ENCODE measurements around the gene BPIFB4.

BPIFB4 gene

GRCh38 chr20:33125983-33126382 is 46.5 kb downstream of the BPIFB4 start:
- ChIA-PET CTCF (no interaction called here), POLR2A (no interaction called here)

GRCh38 chr20:33127422-33128097 is 48.1 kb downstream of the BPIFB4 start:
- ChIA-PET POLR2A (no interaction called here), CTCF (no interaction called here)
- TF ChIP-seq CTCF (IDR thresholded peaks at IDR 0.05; ENCODE audit: insufficient read depth, low read length, missing control alignments) = no peak
- DNase-seq (ENCODE audit: low read depth, low spot score) = no peak
- no peak overlapping the region for H3K4me3 ChIP-seq (ENCODE audit: low read depth, low read length)

More at GRCh38 chr20:33125983-33126382, 46.5 kb downstream of the BPIFB4 start:
- H3K4me3 ChIP-seq (ENCODE audit: low read depth, low read length) = no peak overlapping the region
- no peak for DNase-seq (ENCODE audit: low read depth, low spot score)
- TF ChIP-seq CTCF (IDR thresholded peaks at IDR 0.05; ENCODE audit: insufficient read depth, low read length, missing control alignments) = no peak

GRCh38 chr20:33130568-33131061 is 51.2 kb downstream of the BPIFB4 start:
- ChIA-PET POLR2A (no interaction called here), CTCF (no interaction called here)
- no peak overlapping the region for H3K4me3 ChIP-seq (ENCODE audit: low read depth, low read length)
- no peak for TF ChIP-seq CTCF (IDR thresholded peaks at IDR 0.05; ENCODE audit: insufficient read depth, low read length, missing control alignments)
- DNase-seq (ENCODE audit: low read depth, low spot score) = peak; percentile 56

- POLR2A ChIA-PET = no interaction called here
- CTCF ChIA-PET = no interaction called here
- H3K4me3 ChIP-seq (ENCODE audit: low read depth, low read length) = no peak overlapping the region
- no peak for TF ChIP-seq CTCF (IDR thresholded peaks at IDR 0.05; ENCODE audit: insufficient read depth, low read length, missing control alignments)
- no peak for DNase-seq (ENCODE audit: low read depth, low spot score)
Observed at GRCh38 chr20:33131949-33132473, 52.6 kb downstream of the BPIFB4 start.

- no peak overlapping the region for H3K4me3 ChIP-seq (ENCODE audit: low read depth, low read length)
- ChIA-PET CTCF (no interaction called here), POLR2A (no interaction called here)
- DNase-seq (ENCODE audit: low read depth, low spot score) = no peak
- TF ChIP-seq CTCF (IDR thresholded peaks at IDR 0.05; ENCODE audit: insufficient read depth, low read length, missing control alignments) = no peak
Observed at GRCh38 chr20:33132513-33133372, 53.3 kb downstream of the BPIFB4 start.

DNA sequence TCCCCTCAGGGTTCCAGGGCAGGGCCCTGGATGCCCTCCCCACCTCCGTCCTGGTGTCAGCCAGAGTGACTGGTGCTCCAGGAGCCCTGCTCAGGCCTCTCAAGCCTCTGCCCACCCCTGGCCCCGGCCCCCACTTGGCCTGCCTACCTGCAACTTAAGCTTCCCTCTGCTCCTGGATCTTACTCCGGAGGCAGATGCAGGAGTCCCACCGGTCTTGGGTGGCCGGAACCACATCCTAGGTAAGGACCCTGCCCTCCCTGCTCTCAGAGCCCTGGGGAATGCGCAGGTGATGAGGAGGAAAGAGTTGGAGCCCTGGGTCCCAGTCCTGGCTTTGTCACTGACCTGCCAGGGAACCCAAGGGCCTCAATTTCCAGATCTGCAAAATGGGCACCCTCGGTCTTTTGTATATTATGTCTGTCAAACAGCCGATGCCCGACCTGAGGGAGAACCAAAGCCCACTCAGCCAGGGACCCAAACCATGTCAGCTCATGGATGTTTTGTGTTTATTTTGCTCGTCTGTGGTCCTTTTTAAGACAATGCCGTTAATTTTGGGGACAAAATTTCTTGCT is 54.0 kb downstream of the BPIFB4 start:
- no peak overlapping the region for H3K4me3 ChIP-seq (ENCODE audit: low read depth, low read length)
- POLR2A ChIA-PET = no interaction called here
- no peak for DNase-seq (ENCODE audit: low read depth, low spot score)
- TF ChIP-seq CTCF (IDR thresholded peaks at IDR 0.05; ENCODE audit: insufficient read depth, low read length, missing control alignments) = no peak
- CTCF ChIA-PET = no interaction called here
